ENCODE results near the gene HIP1. TPM values are rescaled to one million over a fixed set of nuclear protein-coding genes. Genes with fewer than 3 reads are reported as not detected.

Gene HIP1
- polyA plus RNA-seq, 1 of the 3 experiments (the other 2 are of a cell fraction): 11.3 TPM

DNA sequence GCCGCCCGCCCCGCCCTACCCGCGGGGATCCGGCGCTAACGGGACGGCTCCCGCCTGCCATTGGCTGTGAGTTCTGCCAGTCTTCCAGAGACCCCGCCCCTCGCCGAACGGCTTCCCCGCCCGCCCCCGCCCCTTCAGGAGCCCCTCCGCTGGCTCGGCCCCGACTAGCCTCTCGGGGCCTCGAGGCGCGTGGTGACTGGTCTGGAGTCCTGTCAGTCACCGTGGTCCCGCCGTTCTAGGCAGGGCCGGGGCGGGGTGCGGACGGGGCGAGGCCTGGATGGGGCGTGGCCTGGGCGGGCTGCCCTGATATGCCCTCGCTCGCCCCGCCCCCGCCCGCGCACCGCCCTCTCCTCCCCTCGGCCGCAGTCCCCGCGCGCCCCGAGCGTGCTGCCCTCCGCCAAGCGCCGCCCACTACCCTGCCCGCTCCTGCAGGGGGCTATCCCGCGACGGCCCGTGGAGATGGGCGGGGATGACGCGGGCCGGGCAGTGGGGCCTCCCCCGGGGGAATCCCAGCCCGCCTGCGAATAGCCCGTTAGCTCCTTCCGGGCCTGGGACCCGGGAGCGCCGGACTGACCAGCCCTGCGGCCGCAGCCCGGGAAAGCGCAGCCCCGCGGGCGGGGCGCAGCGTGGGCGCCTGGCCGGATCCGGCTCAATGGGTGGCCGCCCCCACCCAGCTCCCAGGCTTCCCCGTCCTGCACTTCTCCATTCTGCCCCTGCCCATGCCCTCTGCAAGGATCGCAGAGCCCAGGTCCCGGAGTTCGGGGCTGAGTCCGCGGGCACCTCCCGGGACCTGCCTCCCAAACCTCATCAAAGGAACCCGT, 444 bp upstream of the HIP1 start (continued):
- TF ChIP-seq, protein P1, sequence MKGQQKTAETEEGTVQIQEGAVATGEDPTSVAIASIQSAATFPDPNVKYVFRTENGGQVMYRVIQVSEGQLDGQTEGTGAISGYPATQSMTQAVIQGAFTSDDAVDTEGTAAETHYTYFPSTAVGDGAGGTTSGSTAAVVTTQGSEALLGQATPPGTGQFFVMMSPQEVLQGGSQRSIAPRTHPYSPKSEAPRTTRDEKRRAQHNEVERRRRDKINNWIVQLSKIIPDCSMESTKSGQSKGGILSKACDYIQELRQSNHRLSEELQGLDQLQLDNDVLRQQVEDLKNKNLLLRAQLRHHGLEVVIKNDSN (IDR thresholded peaks at IDR 0.05; ENCODE audit: borderline replicate concordance, low read depth): no peak
- TF ChIP-seq TEAD4 (IDR thresholded peaks at IDR 0.05; ENCODE audit: borderline replicate concordance, insufficient read depth): 0 out of 2 replicates have a peak, but pooled peaks have one; percentile 42
- TF ChIP-seq, protein P2, sequence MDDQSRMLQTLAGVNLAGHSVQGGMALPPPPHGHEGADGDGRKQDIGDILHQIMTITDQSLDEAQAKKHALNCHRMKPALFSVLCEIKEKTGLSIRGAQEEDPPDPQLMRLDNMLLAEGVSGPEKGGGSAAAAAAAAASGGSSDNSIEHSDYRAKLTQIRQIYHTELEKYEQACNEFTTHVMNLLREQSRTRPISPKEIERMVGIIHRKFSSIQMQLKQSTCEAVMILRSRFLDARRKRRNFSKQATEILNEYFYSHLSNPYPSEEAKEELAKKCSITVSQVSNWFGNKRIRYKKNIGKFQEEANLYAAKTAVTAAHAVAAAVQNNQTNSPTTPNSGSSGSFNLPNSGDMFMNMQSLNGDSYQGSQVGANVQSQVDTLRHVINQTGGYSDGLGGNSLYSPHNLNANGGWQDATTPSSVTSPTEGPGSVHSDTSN (IDR thresholded peaks at IDR 0.05): peak; percentile 99
- TF ChIP-seq ELF1 (IDR thresholded peaks at IDR 0.05): peak; percentile 55; the same call in 1 of the 2 replicates
- TF ChIP-seq FOSL2 (IDR thresholded peaks at IDR 0.05; ENCODE audit: borderline replicate concordance, low read depth): no peak
- TF ChIP-seq IRF3 (IDR thresholded peaks at IDR 0.05; ENCODE audit: low read depth, low read length): no peak; the same call in 1 of the 2 replicates
- TF ChIP-seq YY1 (IDR thresholded peaks at IDR 0.05; ENCODE audit: low read depth): no peak
- TF ChIP-seq NFIC (IDR thresholded peaks at IDR 0.05; ENCODE audit: borderline replicate concordance): no peak
- TF ChIP-seq TCF12 (IDR thresholded peaks at IDR 0.05): no peak
- TF ChIP-seq EZH2phosphoT487 (IDR thresholded peaks at IDR 0.05; ENCODE audit: borderline replicate concordance, low read depth): no peak

GRCh38 chr7:75737856-75738603, 711 bp downstream of the HIP1 start:
- Histone ChIP-seq H2AFZ (ENCODE audit: low read depth) (peak overlapping the region; percentile 99), H3K27me3 (ENCODE audit: insufficient read depth) (no peaks in the 10 kb centered on the region), H3F3A (replicated peaks; ENCODE audit: insufficient read depth) (peaks cover 18% of the 10 kb centered on the region), H3K4me2 (peak overlapping the region; percentile 100), H3K9ac (peak overlapping the region; percentile 85), H3K4me1 (ENCODE audit: control insufficient read depth in 1 of 2, insufficient read depth in 2 of 2, low read depth in 1 of 2, low read length in 1 of 2) (peaks cover 5 to 8% of the 10 kb centered on the region in 2 experiments; a peak in 1 of 4 replicates), H3K4me3 (ENCODE audit: low read depth in 2 of 2, low read length in 1 of 2) (peak overlapping the region; percentile 71 to 99), H3K9me3 (no peaks in the 10 kb centered on the region), H3K36me3 (replicated peaks in 1 of 2; ENCODE audit: control insufficient read depth in 1 of 2, insufficient read depth in 2 of 2, low read length in 1 of 2) (no peaks in the 10 kb centered on the region), H3K79me2 (ENCODE audit: insufficient read depth) (no peaks in the 10 kb centered on the region), H4K20me1 (ENCODE audit: insufficient read depth) (no peaks in the 10 kb centered on the region), H3K9me2 (no peaks in the 10 kb centered on the region), H3K27ac (ENCODE audit: low read depth in 2 of 2, low read length in 1 of 2) (no peak overlapping the region; a peak in 1 of 4 replicates)
- 14% methylated on average over 18 of the region's 18 CpGs for WGBS (ENCODE audit: low lambda C conversion rate)
- POLR2A ChIA-PET: no interaction called here
- TF ChIP-seq NRF1 (IDR thresholded peaks at IDR 0.05; ENCODE audit: low read depth, low read length): 0 out of 2 replicates have a peak, but pooled peaks have one; percentile 10
- TF ChIP-seq, protein P2 (IDR thresholded peaks at IDR 0.05): peak; percentile 9; the same call in 1 of the 2 replicates
- no peak for TF ChIP-seq EZH2phosphoT487 (IDR thresholded peaks at IDR 0.05; ENCODE audit: borderline replicate concordance, low read depth)
- CTCF ChIA-PET: interaction anchor here (1.3 to 2.4 kb wide), 4 partner anchors 10 to 25 kb away, joined by 3 to 16 read pairs (median 4); no protein-coding TSS in a partner anchor
- DNase-seq: peak; percentile 43
